Kidney (tissue), 14 donors: ENCODE measurements around the gene SHROOM1. TPM values are rescaled to one million over a fixed set of nuclear protein-coding genes. Genes with fewer than 3 reads are reported as not detected.

ENCODE experiments used
- DNase-seq, 5 donors: peaks; one replicate each; pipeline ENCODE4 v3.0.0-alpha.2; 2013 to 2020
- FAIRE-seq: peaks from 2 replicates; lab custom pipeline; 2012; peaks lifted over from hg19 to GRCh38; lab: Jason Lieb, UNC
- H3K27ac ChIP-seq, 2 donors: one replicate each; pipeline ENCODE4 v1.7.0; 2013; ENCODE audit warnings: low read depth in 2 of 2, low read length in 2 of 2, inconsistent platforms in 1 of 2
- H3K27me3 ChIP-seq: one replicate; pipeline ENCODE4 v1.7.1; 2013; ENCODE audit warnings: low read length, inconsistent platforms; ENCODE audit not compliant: control insufficient read depth, insufficient read depth
- H3K36me3 ChIP-seq, 3 donors: one replicate each; pipeline versions ENCODE4 v1.7.0 to v1.7.1; 2013; ENCODE audit warnings: low read length in 3 of 3, control low read depth in 1 of 3, inconsistent platforms in 1 of 3; ENCODE audit not compliant: insufficient read depth in 3 of 3, control insufficient read depth in 2 of 3
- H3K4me1 ChIP-seq, 3 donors: one replicate each; pipeline versions ENCODE4 v1.7.0 to v1.7.1; 2013; ENCODE audit warnings: low read length in 3 of 3, inconsistent platforms in 1 of 3, low read depth in 1 of 3; ENCODE audit not compliant: control insufficient read depth in 2 of 3, insufficient read depth in 2 of 3
- H3K4me3 ChIP-seq, 3 donors: one replicate each; pipeline versions ENCODE4 v1.7.0 to v1.8.1; 2013; ENCODE audit warnings: low read length in 3 of 3, control low read depth in 1 of 3, inconsistent platforms in 1 of 3
- H3K9ac ChIP-seq, 3 donors: one replicate each; pipeline versions ENCODE4 v1.7.0 to v1.7.1; 2013; ENCODE audit warnings: low read length in 3 of 3, control low read depth in 1 of 3, inconsistent platforms in 1 of 3
- H3K9me3 ChIP-seq, 3 donors: one replicate each; pipeline versions ENCODE4 v1.7.0 to v1.7.1; 2013; ENCODE audit warnings: low read length in 3 of 3, control low read depth in 1 of 3, inconsistent platforms in 1 of 3; ENCODE audit not compliant: control insufficient read depth in 2 of 3, insufficient read depth in 1 of 3
- CTCF ChIP-seq: IDR thresholded peaks from 3 replicates; pipeline ENCODE4 v1.5.1; 2012; ENCODE audit warnings: mild to moderate bottlenecking, moderate library complexity, borderline replicate concordance; ENCODE audit not compliant: insufficient read depth; ENCODE audit errors: extremely low read depth
- intact Hi-C: fragments of 100-400 bp; cut with DNase I; formaldehyde crosslinking; loops from one replicate; pipeline ENCODE4 v1.11.1; 2022
- polyA plus RNA-seq: library from polyadenylated mRNA; stranded (reverse); fragments of 350-450 nt; fragmentation: Illumina TruSeq; extraction: RNeasy Lipid Tissue Mini Kit (QIAGEN cat#74804); gene quantifications from one replicate; pipeline ENCODE4 v1.2.3, GENCODE V29; 2014; ENCODE audit warnings: low read depth, low replicate concordance; ENCODE audit not compliant: insufficient read depth
- total RNA-seq: library from RNA; stranded (reverse); fragmentation: NEBNext Ultra II Directional; extraction: Animal tissue kit (Norgen Biotek cat#: 25700); gene quantifications from one replicate; pipeline ENCODE4 v1.2.1, GENCODE V29; 2021
- donor health status: control.
- donor health status: control.
- donor health status: control.
- donor health status: control.
- donor health status: control.
- donor health status: DM: yes; HTN: yes; CAD: no.
- donor health status: Normal renal cell carcinoma (clear cell type).

SHROOM1 gene
- total and polyA plus RNA-seq, 2 donors from 2014 or later: 7.8 to 13.4 TPM

GRCh38 chr5:132788508-132788907 is 41.9 kb downstream of the SHROOM1 start:
- Histone ChIP-seq H3K36me3 (no peaks in the 10 kb centered on the region), H3K27me3 (no peaks in the 10 kb centered on the region), H3K9me3 (no peaks in the 10 kb centered on the region), H3K4me1 (no peaks in the 10 kb centered on the region), H3K27ac (no peak overlapping the region), H3K4me3 (no peak overlapping the region), H3K9ac (no peak overlapping the region)
- FAIRE-seq (no peak), DNase-seq (no peak)
- no peak for TF ChIP-seq CTCF
- intact Hi-C loops: no loop called here

DNA sequence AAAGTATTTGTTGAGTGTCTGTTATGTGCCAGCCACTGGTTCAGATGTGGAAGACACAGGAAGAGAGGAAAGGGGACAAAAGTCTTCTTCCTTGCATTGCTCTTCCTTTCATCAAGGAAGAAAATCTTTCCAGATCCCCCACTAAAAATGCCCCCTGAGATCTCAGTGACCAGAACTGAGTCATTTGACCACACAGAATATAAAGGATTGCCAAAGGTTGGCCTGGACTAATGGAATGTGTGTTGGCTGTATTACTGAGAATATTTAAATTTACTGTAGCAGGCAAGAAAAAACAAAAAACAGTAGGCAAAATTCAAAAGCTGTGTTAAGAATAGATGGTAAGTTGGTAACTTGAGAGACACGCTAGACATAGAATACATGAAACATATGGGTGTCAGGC is 43.4 kb downstream of the SHROOM1 start:
- H3K27ac ChIP-seq: no peak overlapping the region
- H3K9me3 ChIP-seq: no peaks in the 10 kb centered on the region
- FAIRE-seq (no peak), DNase-seq (no peak)
- H3K4me1 ChIP-seq: no peaks in the 10 kb centered on the region
- no peaks in the 10 kb centered on the region for H3K27me3 ChIP-seq
- intact Hi-C loops: no loop called here
- no peak overlapping the region for H3K4me3 ChIP-seq
- TF ChIP-seq CTCF: no peak
- H3K9ac ChIP-seq: no peak overlapping the region
- H3K36me3 ChIP-seq: no peaks in the 10 kb centered on the region

DNA sequence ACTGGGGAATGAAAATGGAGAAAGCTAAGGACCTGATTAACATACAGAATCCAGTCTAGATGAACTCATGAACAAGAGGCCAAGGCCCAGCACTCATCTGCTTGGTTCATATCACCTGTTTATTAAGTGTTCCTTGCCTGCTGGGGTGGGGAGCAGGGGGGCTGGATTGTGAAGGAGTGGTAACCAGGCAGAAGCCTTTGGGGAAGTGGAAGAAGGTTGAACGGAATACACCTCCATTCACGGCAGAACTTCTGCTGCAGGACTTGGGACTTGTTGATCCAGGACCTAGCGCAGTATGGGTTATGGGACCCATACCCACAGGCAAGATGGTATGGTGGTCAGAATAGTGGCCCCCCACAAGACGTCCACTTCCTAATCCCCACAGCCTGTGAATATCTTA is 44.6 kb downstream of the SHROOM1 start:
- TF ChIP-seq CTCF: no peak
- Histone ChIP-seq H3K36me3 (no peaks in the 10 kb centered on the region), H3K9me3 (no peaks in the 10 kb centered on the region), H3K4me1 (no peaks in the 10 kb centered on the region), H3K9ac (no peak overlapping the region), H3K27ac (no peak overlapping the region), H3K4me3 (no peak overlapping the region), H3K27me3 (no peaks in the 10 kb centered on the region)
- intact Hi-C loops: no loop called here
- FAIRE-seq (no peak), DNase-seq (no peak)

GRCh38 chr5:132785365-132785764 is 45.1 kb downstream of the SHROOM1 start:
- H3K36me3 ChIP-seq: no peaks in the 10 kb centered on the region
- no peak for TF ChIP-seq CTCF
- H3K9ac ChIP-seq: no peak overlapping the region
- H3K27me3 ChIP-seq: no peaks in the 10 kb centered on the region
- H3K4me1 ChIP-seq: no peaks in the 10 kb centered on the region
- H3K27ac ChIP-seq: no peak overlapping the region
- DNase-seq (no peak), FAIRE-seq (no peak)
- intact Hi-C loops: no loop called here
- no peaks in the 10 kb centered on the region for H3K9me3 ChIP-seq
- no peak overlapping the region for H3K4me3 ChIP-seq
